Measurements from ENCODE around the gene CTPS1.
A peak's percentile ranks its signal among the peaks of the same experiment; 100 is the strongest.

The CTPS1 gene

GRCh38 chr1:41003640-41004220 is 24.2 kb downstream of the CTPS1 start:
- DNase-seq = peak; percentile 85

GRCh38 chr1:41005876-41006275 is 26.4 kb downstream of the CTPS1 start:
- DNase-seq = no peak

- DNase-seq = no peak
Observed at GRCh38 chr1:41006942-41007865, 27.7 kb downstream of the CTPS1 start.

DNA sequence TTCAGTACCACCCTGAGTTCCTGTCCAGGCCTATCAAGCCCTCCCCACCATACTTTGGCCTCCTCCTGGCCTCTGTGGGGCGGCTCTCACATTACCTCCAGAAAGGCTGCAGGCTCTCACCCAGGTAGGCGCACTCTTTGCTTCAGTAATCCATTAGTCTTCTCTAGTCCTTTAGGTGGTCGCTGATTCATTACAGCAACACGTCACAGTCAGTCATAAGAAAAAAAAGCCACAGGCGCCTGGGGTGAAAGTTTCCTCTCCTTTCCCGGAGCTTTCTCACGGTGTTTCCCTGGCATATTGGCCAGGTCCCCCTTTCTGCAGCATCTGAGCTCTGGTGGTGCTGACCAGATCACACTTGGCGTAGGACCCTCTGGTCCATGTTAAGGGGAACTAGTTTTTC is 30.0 kb downstream of the CTPS1 start:
- no peak for DNase-seq

DNA sequence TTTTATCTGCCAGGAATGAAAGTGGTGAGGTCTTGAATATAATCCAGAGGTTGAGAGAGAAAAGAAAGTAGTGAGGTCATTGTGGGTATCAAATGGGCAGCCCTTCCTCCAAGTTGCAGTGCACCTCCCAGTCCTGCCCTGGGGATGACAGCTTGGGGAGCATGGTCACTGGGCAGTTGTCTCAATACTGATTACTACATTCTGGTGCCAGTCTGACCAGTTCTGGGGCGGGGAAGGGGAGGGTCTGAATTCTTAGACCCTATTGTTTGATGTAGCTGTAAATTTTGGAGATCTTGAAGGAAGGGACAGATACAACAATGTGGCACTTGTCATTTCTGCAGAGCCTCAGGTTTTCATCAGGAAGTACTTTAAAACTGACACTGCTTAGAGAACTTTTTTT is 30.8 kb downstream of the CTPS1 start:
- no peak for DNase-seq

- no peak for DNase-seq
Observed at GRCh38 chr1:41013024-41013423, 33.5 kb downstream of the CTPS1 start.

- no peak for DNase-seq
Observed at GRCh38 chr1:41013796-41014195, 34.3 kb downstream of the CTPS1 start.

DNA sequence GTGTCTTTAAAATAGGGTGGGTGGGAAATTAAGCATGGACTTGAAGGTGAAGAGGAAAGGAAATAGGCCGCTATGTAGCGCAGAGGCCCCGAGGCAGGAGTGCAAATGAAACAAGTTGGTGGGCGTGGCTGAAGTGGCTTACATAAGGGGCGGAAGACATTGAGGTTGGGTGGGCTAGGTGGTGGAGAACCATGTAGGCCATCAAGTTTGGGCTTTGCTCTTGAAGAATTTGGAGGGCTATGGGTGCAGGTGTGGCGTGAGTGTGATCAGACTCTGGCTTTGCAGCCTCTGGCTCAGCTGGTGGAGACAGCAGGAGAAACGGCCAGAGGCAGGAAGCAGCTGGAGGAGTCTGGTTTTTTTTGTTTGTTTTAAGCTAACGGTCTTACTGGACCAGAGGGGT is 35.4 kb downstream of the CTPS1 start:
- no peak for DNase-seq

GRCh38 chr1:41015281-41015896 is 35.9 kb downstream of the CTPS1 start:
- no peak for DNase-seq

DNA sequence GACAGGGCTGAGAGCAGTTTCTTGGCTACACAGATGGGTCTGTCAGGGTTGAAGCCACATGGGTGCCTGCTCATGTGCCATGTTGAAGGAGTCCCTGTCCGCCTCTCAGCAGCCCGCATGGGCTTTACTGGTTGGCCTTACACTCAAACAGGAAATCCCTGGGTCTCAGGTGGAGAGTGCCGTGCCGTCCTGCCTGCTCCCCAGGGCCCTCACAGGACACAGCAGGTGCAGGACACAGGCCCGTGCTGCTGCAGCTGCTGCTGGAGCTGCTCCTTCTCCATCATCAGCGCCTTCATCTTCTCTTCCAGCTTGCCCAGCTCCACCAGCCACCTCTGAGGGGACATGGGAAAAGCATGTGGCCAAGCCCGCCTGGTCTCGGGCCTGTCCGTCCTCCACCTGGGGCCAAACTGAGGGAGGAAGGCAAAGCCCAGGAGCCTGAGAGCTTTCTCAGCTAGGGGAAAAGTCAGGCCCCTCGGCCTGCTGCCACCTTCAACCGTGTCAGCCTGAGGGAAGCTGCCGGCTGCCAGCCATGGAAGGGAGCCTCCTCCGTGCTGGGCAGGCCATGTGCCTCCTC is 36.5 kb downstream of the CTPS1 start:
- no peak for DNase-seq

- no peak for DNase-seq
Observed at GRCh38 chr1:41017141-41018017, 37.9 kb downstream of the CTPS1 start.

- DNase-seq = no peak
Observed at GRCh38 chr1:41018018-41018410, 38.5 kb downstream of the CTPS1 start.

DNA sequence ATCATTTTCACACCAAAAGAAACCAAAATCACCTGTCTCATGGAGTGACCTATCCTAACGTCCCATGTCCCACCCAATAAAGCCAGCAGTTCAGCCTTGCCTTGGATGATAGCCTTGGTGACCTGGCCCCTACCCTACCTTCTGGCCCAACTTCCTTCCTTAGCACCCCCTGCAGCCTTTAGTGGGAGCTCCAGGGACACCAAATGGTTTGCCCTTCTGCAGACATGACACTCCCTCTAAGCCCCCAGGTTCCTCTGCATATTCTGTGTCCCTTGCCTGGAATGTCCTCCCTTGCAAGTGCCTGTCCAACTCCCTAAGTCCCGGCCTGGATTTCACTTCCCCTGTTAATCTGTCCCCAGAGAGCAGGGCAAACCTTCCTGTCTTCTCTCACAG is 39.9 kb downstream of the CTPS1 start:
- DNase-seq = no peak

DNA sequence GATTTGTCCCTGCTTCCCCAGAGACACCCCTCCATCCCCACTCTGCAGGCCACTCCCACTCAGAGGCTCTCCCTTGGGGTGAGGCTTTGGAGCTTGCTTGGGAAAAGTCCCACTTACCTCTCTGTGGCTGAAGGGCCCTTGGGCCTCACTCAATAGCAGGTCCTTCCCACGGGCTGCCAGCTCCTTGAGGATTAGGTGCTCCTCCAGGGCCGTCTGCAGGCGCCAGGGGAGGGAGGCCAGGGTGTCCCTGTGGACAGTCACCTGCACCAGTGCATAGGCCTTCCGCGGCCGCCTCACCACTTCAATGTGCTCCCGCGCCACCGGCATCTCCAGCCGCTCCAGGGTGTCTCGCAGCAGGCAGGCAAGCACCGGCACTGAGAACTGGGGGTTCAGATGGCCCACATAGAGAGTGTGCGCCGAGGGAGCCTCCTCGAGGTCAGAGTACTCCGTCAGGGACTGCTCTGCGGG is 40.6 kb downstream of the CTPS1 start:
- no peak for DNase-seq

DNA sequence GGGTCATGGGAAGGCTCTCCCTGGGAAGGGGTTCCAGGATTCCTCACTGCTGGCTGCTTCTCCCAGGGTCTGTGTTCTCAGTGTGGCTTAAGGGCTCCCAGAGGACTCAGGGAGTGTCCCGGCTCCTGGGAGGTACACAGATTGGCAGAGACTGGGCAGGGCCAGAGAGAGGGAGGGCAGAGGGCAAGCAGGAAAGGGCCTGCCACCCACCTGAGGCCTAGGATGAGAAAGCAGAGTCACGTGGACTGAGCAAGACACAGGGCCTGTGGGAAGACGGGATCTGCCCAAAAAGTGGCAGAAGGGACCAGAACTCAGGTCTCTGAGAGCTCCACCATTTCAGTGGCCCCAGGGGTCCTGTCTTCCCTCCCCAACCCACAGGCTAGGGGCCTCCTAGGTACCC is 41.2 kb downstream of the CTPS1 start:
- DNase-seq = no peak

- DNase-seq = peak; percentile 66
Observed at GRCh38 chr1:41021526-41022308, 42.2 kb downstream of the CTPS1 start, which contains the start of gene SLFNL1. TSS of gene SLFNL1 (minus strand) at chr1:41021725. CDS start at chr1:41020660, 1,065 bp downstream.

DNA sequence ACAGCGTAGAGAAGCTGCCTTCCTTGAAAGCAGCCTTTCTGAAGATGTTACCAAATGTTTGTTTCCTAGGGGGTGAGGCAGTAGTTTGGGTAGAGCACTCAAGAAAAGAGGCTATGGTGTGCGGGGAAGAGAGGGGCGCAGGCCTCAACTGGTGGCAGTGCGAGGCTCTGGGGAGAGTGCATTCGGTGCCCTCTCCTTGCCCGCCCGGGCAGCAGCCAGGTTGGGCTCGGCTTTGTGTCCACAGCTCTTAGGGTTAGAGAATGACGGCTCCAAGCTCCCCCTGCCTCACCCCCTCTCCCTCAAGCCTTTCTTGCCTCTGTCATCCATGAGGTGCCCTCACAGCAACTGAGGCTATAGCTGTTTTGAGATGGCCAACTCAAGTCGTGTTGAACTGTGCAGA is 42.9 kb downstream of the CTPS1 start:
- DNase-seq = no peak

DNA sequence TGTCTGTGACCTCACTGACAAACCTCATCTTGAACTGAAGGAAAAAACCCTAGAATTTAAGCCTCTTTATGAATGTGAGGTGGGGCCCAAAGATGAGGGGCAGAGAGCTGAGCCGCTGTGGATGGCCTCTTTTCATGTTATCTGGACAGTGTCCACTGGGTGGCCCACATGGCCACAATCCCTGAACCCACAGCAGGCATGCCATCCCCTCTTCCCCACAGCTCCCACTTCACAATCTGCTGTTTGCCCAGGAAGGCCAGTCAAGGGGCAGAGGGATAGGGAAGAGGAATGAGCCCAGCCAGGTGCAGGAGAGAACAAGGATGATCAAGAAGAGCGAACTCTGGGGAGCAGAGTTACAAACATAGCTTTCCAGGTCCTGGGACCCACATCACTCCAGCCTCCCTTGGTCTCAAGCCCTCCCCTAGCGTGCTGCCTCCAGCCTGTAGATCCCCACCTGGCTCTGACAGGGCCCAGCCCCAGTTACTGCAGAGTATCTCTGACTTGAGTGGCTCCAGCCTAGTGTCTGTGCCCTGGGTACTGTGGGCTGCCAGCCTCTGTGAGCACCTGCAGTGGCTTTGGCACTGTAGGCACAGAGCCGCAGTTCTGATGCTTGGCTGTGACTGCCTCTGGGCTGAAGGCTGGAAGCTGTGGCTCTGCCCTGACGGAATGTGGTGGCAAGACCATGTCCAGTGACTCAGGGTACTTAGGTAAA is 43.9 kb downstream of the CTPS1 start:
- DNase-seq = no peak

DNA sequence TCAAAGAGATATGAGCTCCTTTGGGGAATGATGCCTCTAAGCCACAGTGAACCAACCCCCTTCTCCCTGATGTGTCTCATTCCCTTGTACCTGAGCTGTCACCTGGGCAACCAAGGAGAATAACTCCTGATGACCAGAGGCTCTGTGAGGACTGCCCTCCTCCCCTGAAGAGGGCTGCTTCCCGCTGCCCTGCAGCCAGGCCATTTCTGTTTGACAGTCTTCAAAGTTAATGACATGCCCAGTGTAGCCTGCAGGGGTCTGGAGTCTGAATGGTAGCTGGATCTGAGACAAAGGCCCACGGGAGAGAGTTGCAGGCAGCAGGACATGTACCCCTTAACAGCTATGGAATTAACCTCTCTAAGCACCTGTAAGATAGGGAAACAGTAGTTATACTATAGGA is 45.5 kb downstream of the CTPS1 start:
- no peak for DNase-seq

DNA sequence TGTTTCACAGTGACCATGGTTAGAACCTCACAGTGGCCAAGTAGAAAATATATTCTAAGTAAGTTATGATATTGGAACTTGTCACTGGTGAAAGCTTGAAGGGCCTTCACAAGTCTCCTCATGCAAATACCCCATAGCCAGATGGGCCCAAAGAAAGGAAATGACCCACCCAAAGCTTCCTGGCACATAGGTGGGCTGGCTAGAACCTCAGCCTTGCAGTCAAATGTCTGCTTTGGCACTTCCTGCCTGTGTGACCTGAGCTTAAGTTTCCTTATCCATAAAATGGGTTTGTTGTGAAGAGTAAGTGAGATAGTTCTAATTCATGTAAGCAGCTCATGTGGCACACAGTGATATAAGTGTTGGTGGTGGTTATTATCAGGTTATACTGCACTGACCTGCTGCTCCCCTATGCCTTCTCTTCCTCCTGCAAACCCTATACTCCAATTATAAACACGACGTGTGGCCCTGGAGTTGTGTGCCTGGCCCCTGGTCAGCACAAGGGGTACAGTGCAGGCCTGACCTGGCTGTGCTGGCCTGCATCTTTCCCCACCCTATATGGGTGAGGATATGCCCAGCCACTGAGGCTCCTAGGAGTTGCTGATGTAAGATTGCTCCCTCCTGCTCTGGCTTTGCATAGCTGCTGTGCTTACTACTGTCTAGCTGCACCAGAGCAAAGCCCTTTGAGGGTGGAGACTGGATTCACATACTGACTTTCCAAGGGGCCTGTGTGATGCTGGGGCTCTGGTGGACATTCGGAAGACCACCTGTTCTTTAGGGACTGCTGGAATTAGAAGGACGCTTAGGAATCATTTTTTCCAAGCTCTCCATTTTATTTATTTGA is 46.7 kb downstream of the CTPS1 start:
- no peak for DNase-seq
